H9 (cell line): ENCODE results near the gene CFAP65. TPM values are rescaled to one million over a fixed set of nuclear protein-coding genes. Genes with fewer than 3 reads are reported as not detected.

Experiments
- DNase-seq: peaks from one replicate; pipeline ENCODE4 v3.0.0-alpha.2; 2017
- H2AFZ ChIP-seq: one replicate; pipeline ENCODE4 v1.6.1; 2013; ENCODE audit warnings: mild to moderate bottlenecking, low read length, control low read depth, moderate library complexity
- H2AK5ac ChIP-seq: 2 replicates; pipeline ENCODE4 v1.6.1; 2013; ENCODE audit warnings: low read length, control low read depth, mixed read lengths; ENCODE audit not compliant: insufficient read length
- H2BK120ac ChIP-seq: one replicate; pipeline ENCODE4 v1.6.1; 2013; ENCODE audit warnings: low read depth, mild to moderate bottlenecking, low read length, control low read depth, inconsistent platforms; ENCODE audit not compliant: poor library complexity, severe bottlenecking
- H2BK12ac ChIP-seq: 2 replicates; pipeline ENCODE4 v1.6.1; 2013; ENCODE audit warnings: low read length, control low read depth, mixed read lengths, low read depth; ENCODE audit not compliant: insufficient read length
- H2BK15ac ChIP-seq: 2 replicates; pipeline ENCODE4 v1.6.1; 2013; ENCODE audit warnings: low read depth, low read length, control low read depth
- H2BK20ac ChIP-seq: one replicate; pipeline ENCODE4 v1.6.1; 2013; ENCODE audit warnings: low read depth, mild to moderate bottlenecking, low read length, control low read depth, inconsistent platforms; ENCODE audit not compliant: poor library complexity, severe bottlenecking
- H2BK5ac ChIP-seq: 2 replicates; pipeline ENCODE4 v1.6.1; 2013; ENCODE audit warnings: low read length, control low read depth, mixed read lengths; ENCODE audit not compliant: insufficient read length
- H3K14ac ChIP-seq: 2 replicates; pipeline ENCODE4 v1.6.1; 2013; ENCODE audit warnings: low read length, control low read depth; ENCODE audit not compliant: insufficient read depth
- H3K18ac ChIP-seq: 2 replicates; pipeline ENCODE4 v1.6.1; 2013; ENCODE audit warnings: low read depth, mild to moderate bottlenecking, mixed read lengths, low read length, control low read depth; ENCODE audit not compliant: insufficient read length
- H3K23ac ChIP-seq: 2 replicates; pipeline ENCODE4 v1.6.1; 2013; ENCODE audit warnings: low read length, control low read depth, mixed read lengths, low read depth; ENCODE audit not compliant: insufficient read length
- H3K23me2 ChIP-seq: 2 replicates; pipeline ENCODE4 v1.6.1; 2013; ENCODE audit warnings: low read depth, mild to moderate bottlenecking, mixed read lengths, low read length, control low read depth; ENCODE audit not compliant: insufficient read length, poor library complexity, severe bottlenecking
- H3K27ac ChIP-seq: 2 replicates; pipeline ENCODE4 v1.5.1; 2013; ENCODE audit warnings: low read length, control low read depth, mixed read lengths, low read depth; ENCODE audit not compliant: insufficient read length
- H3K27me3 ChIP-seq: 2 replicates; pipeline ENCODE4 v1.6.1; 2013; ENCODE audit warnings: low read length, control low read depth, inconsistent platforms; ENCODE audit not compliant: insufficient read depth
- H3K4ac ChIP-seq: 2 replicates; pipeline ENCODE4 v1.6.1; 2013; ENCODE audit warnings: low read depth, mild to moderate bottlenecking, control low read depth, inconsistent platforms, low read length, moderate library complexity
- H3K4me1 ChIP-seq: 2 replicates; pipeline ENCODE4 v1.6.1; 2013; ENCODE audit warnings: low read length, control low read depth, inconsistent platforms; ENCODE audit not compliant: insufficient read depth
- H3K4me2 ChIP-seq: 2 replicates; pipeline ENCODE4 v1.6.1; 2013; ENCODE audit warnings: low read length, control low read depth, mixed read lengths; ENCODE audit not compliant: insufficient read length, insufficient read depth
- H3K56ac ChIP-seq: 2 replicates; pipeline ENCODE4 v1.6.1; 2013; ENCODE audit warnings: low read depth, mild to moderate bottlenecking, mixed read lengths, low read length, control low read depth; ENCODE audit not compliant: insufficient read length
- H3K79me1 ChIP-seq: 2 replicates; pipeline ENCODE4 v1.6.1; 2013; ENCODE audit warnings: low read depth, mild to moderate bottlenecking, moderate library complexity, low read length, control low read depth, inconsistent platforms; ENCODE audit not compliant: insufficient read depth, poor library complexity, severe bottlenecking
- H3K79me2 ChIP-seq: 2 replicates; pipeline ENCODE4 v1.6.1; 2013; ENCODE audit warnings: low read length, control low read depth, inconsistent platforms; ENCODE audit not compliant: insufficient read depth
- H3K9ac ChIP-seq: 2 replicates; pipeline ENCODE4 v1.6.1; 2013; ENCODE audit warnings: low read length, control low read depth, mixed read lengths; ENCODE audit not compliant: insufficient read length; ENCODE audit errors: extremely low read depth
- H3K9me3 ChIP-seq: one replicate; pipeline ENCODE4 v1.6.1; 2013; ENCODE audit warnings: low read depth, low read length, inconsistent platforms; ENCODE audit not compliant: control insufficient read depth
- H3T11ph ChIP-seq: one replicate; pipeline ENCODE4 v1.6.1; 2013; ENCODE audit warnings: mild to moderate bottlenecking, low read length, control low read depth, inconsistent platforms
- H4K20me1 ChIP-seq: one replicate; pipeline ENCODE4 v1.6.1; 2013; ENCODE audit not compliant: control insufficient read depth, insufficient read length, insufficient read depth
- H4K5ac ChIP-seq: 2 replicates; pipeline ENCODE4 v1.6.1; 2013; ENCODE audit warnings: low read depth, mild to moderate bottlenecking, mixed read lengths, low read length, control low read depth; ENCODE audit not compliant: insufficient read length
- H4K8ac ChIP-seq: replicated peaks from 2 replicates; pipeline ENCODE4 v1.6.1; 2013; ENCODE audit warnings: low read length, control low read depth, mixed read lengths, low read depth; ENCODE audit not compliant: insufficient read length
- H4K91ac ChIP-seq: 2 replicates; pipeline ENCODE4 v1.6.1; 2013; ENCODE audit warnings: low read depth, mild to moderate bottlenecking, moderate library complexity, mixed read lengths, low read length, control low read depth; ENCODE audit not compliant: insufficient read length
- H3K27ac Mint-ChIP-seq, 3 experiments: 2 replicates in 2 of 3; 3 replicates in 1 of 3; pipeline ENCODE4 v1.8.0; 2020 to 2021; ENCODE audit warnings: mixed read lengths in 3 of 3, mild to moderate bottlenecking in 1 of 3, moderate library complexity in 1 of 3
- H3K27me3 Mint-ChIP-seq: 2 replicates; pipeline ENCODE4 v1.8.0; 2021; ENCODE audit warnings: low read depth, mild to moderate bottlenecking, moderate library complexity, mixed read lengths
- H3K36me3 Mint-ChIP-seq, 3 experiments: 2 replicates in 2 of 3; 3 replicates in 1 of 3; pipeline ENCODE4 v1.8.0; 2020 to 2021; ENCODE audit warnings: low read depth in 3 of 3, mixed read lengths in 3 of 3; ENCODE audit not compliant: insufficient read depth in 1 of 3
- H3K4me1 Mint-ChIP-seq, 2 experiments: 2 replicates each; pipeline ENCODE4 v1.8.0; 2020; ENCODE audit warnings: mixed read lengths in 2 of 2
- H3K4me3 Mint-ChIP-seq, 2 experiments: 2 replicates in 1 of 2; 3 replicates in 1 of 2; pipeline ENCODE4 v1.8.0; 2020 to 2021; ENCODE audit warnings: mild to moderate bottlenecking in 2 of 2, mixed read lengths in 2 of 2, moderate library complexity in 1 of 2
- H3K9me3 Mint-ChIP-seq, 2 experiments: 2 replicates in 1 of 2; 3 replicates in 1 of 2; pipeline ENCODE4 v1.8.0; 2020; ENCODE audit warnings: mild to moderate bottlenecking in 2 of 2, mixed read lengths in 2 of 2, moderate library complexity in 1 of 2
- WGBS: extraction: QIAGEN DNeasy Blood & Tissue Kit; methylation state at CpG from one replicate; pipeline ENCODE4 v1.1.7; 2013; ENCODE audit warnings: missing lambda C conversion rate, low lambda C conversion rate, mixed read lengths; ENCODE audit not compliant: insufficient read length; ENCODE audit errors: extremely low coverage; 5-methylcytosine and 5-hydroxymethylcytosine counted together
- total RNA-seq: library from RNA; stranded (reverse); gene quantifications from 2 replicates; pipeline ENCODE4 v1.2.1, GENCODE V29; 2021
- TF ChIP-seq, protein P1 (sequence below): fragments of 200-600 bp; sonication (generic); conservative IDR thresholded peaks from 3 replicates; pipeline ENCODE4 v1.8.0; 2021; ENCODE audit warnings: antibody characterized with exemption, mild to moderate bottlenecking

The CFAP65 gene
- total RNA-seq, 1 experiment from 2014 or later: 0.20 TPM

DNA sequence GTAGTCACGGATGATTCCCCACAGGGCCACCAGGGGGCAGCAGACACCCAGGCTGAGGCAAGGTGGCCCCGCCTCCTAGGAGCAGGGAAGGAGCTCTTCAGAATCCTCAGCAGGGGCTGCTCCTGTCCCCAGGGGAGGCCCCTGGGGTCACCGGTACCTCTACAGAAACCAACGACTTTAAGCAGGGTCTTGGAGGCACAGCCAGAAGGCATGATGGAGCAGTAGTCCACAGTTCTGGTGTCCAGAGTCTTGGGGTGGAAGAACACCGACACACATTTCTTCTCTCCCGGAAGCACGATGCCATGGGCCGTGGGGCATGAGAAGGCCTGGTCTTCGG is 11.5 kb downstream of the CFAP65 start:
- Histone ChIP-seq H2AFZ (no peak overlapping the region), H3K9ac (no peak overlapping the region), H2BK20ac (no peak overlapping the region), H3K4ac (no peak overlapping the region), H2BK120ac (no peak overlapping the region), H2BK12ac (no peak overlapping the region), H3K23me2 (no peaks in the 10 kb centered on the region), H4K91ac (no peak overlapping the region), H3K79me1 (no peaks in the 10 kb centered on the region), H3K14ac (no peak overlapping the region), H3K56ac (no peak overlapping the region), H2AK5ac (no peak overlapping the region), H3K9me3 (no peaks in the 10 kb centered on the region), H3K23ac (no peak overlapping the region), H4K20me1 (no peaks in the 10 kb centered on the region), H3T11ph (no peak overlapping the region), H2BK15ac (no peak overlapping the region), H3K4me2 (no peak overlapping the region), H3K27ac (no peak overlapping the region), H3K27me3 (no peaks in the 10 kb centered on the region), H2BK5ac (no peak overlapping the region), H3K4me1 (no peaks in the 10 kb centered on the region), H3K18ac (no peak overlapping the region), H4K8ac (no peak overlapping the region), H3K79me2 (no peaks in the 10 kb centered on the region), H4K5ac (no peak overlapping the region)
- Mint-ChIP-seq H3K4me3 (no peak overlapping the region), H3K27ac (peak overlapping the region in 1 of 3 experiments; percentile 44; a peak in 1 of 7 replicates), H3K36me3 (no peaks in the 10 kb centered on the region), H3K27me3 (peaks cover 26% of the 10 kb centered on the region), H3K9me3 (no peaks in the 10 kb centered on the region), H3K4me1 (peaks cover 4% of the 10 kb centered on the region in 2 experiments)
- WGBS: no CpG with 5 or more reads among the region's 9 CpGs
- DNase-seq: peak; percentile 87
- TF ChIP-seq, protein P1, sequence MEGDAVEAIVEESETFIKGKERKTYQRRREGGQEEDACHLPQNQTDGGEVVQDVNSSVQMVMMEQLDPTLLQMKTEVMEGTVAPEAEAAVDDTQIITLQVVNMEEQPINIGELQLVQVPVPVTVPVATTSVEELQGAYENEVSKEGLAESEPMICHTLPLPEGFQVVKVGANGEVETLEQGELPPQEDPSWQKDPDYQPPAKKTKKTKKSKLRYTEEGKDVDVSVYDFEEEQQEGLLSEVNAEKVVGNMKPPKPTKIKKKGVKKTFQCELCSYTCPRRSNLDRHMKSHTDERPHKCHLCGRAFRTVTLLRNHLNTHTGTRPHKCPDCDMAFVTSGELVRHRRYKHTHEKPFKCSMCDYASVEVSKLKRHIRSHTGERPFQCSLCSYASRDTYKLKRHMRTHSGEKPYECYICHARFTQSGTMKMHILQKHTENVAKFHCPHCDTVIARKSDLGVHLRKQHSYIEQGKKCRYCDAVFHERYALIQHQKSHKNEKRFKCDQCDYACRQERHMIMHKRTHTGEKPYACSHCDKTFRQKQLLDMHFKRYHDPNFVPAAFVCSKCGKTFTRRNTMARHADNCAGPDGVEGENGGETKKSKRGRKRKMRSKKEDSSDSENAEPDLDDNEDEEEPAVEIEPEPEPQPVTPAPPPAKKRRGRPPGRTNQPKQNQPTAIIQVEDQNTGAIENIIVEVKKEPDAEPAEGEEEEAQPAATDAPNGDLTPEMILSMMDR: peak; percentile 98
